Karpas-422 (cell line): Measurements from ENCODE around the gene HOMEZ. TPM values are rescaled to one million over a fixed set of nuclear protein-coding genes. Genes with fewer than 3 reads are reported as not detected.
"Not testable (repeated sequence)": the region's sequence is repeated elsewhere in the genome, so short reads cannot be mapped to it uniquely, and the experiment has no call there.

Experiments
- DNase-seq: peaks from one replicate; pipeline ENCODE4 v3.0.0-alpha.2; 2015
- H2AFZ ChIP-seq: fragments of 200-600 bp; sonication (generic); 2 replicates; pipeline ENCODE4 v1.6.1; 2014; ENCODE audit warnings: antibody characterized with exemption, low read length, mixed read lengths
- H3K27ac ChIP-seq: fragments of 200-600 bp; sonication (generic); 2 replicates; pipeline ENCODE4 v1.5.1; 2014; ENCODE audit warnings: mild to moderate bottlenecking, low read length, moderate library complexity
- H3K27me3 ChIP-seq: fragments of 200-600 bp; sonication (generic); 2 replicates; pipeline ENCODE4 v1.6.1; 2014; ENCODE audit warnings: low read length, mixed read lengths
- H3K36me3 ChIP-seq: fragments of 200-600 bp; sonication (generic); 2 replicates; pipeline ENCODE4 v1.6.1; 2014; ENCODE audit warnings: low read length, mixed read lengths; ENCODE audit not compliant: insufficient read depth
- H3K4me1 ChIP-seq: fragments of 200-600 bp; sonication (generic); 2 replicates; pipeline ENCODE4 v1.6.1; 2014; ENCODE audit warnings: mild to moderate bottlenecking, low read length, mixed read lengths
- H3K4me2 ChIP-seq: fragments of 200-600 bp; sonication (generic); 2 replicates; pipeline ENCODE4 v1.6.1; 2014; ENCODE audit warnings: low read length, low read depth, mild to moderate bottlenecking; ENCODE audit not compliant: poor library complexity, severe bottlenecking
- H3K4me3 ChIP-seq: fragments of 200-600 bp; sonication (generic); 2 replicates; pipeline ENCODE4 v1.5.1; 2014; ENCODE audit warnings: mild to moderate bottlenecking, antibody characterized with exemption, low read length, mixed read lengths
- H3K79me2 ChIP-seq: fragments of 200-600 bp; sonication (generic); 2 replicates; pipeline ENCODE4 v1.6.1; 2014; ENCODE audit warnings: mild to moderate bottlenecking, low read length, mixed read lengths
- H3K9ac ChIP-seq: fragments of 200-600 bp; sonication (generic); 2 replicates; pipeline ENCODE4 v1.6.0; 2014; ENCODE audit warnings: low read length
- H3K9me2 ChIP-seq: fragments of 200-600 bp; sonication (generic), shearing (Covaris generic); replicated peaks from 2 replicates; pipeline ENCODE4 v1.6.0; 2014; ENCODE audit warnings: mild to moderate bottlenecking, low read length, moderate library complexity; ENCODE audit not compliant: insufficient read depth
- H3K9me3 ChIP-seq: fragments of 300-700, 200-600 bp; sonication (generic); 2 replicates; pipeline ENCODE4 v1.6.1; 2014; ENCODE audit warnings: low read length, mixed read lengths
- H4K20me1 ChIP-seq: fragments of 200-600 bp; sonication (generic); 2 replicates; pipeline ENCODE4 v1.6.1; 2014; ENCODE audit warnings: mild to moderate bottlenecking, antibody characterized with exemption, low read length, low read depth; ENCODE audit not compliant: insufficient read depth
- total RNA-seq: library from RNA; depleted of rRNA; stranded (reverse); fragments of >200 nt; shearing (Covaris generic); gene quantifications from 2 replicates; pipeline ENCODE4 v1.2.3, GENCODE V29; 2014; ENCODE audit warnings: low replicate concordance; rRNA removed

HOMEZ gene, protein sequence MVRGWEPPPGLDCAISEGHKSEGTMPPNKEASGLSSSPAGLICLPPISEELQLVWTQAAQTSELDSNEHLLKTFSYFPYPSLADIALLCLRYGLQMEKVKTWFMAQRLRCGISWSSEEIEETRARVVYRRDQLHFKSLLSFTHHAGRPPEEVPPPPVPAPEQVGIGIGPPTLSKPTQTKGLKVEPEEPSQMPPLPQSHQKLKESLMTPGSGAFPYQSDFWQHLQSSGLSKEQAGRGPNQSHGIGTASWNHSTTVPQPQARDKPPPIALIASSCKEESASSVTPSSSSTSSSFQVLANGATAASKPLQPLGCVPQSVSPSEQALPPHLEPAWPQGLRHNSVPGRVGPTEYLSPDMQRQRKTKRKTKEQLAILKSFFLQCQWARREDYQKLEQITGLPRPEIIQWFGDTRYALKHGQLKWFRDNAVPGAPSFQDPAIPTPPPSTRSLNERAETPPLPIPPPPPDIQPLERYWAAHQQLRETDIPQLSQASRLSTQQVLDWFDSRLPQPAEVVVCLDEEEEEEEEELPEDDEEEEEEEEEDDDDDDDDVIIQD
- 9.3 and 12.7 TPM in 2 replicates for total RNA-seq

DNA sequence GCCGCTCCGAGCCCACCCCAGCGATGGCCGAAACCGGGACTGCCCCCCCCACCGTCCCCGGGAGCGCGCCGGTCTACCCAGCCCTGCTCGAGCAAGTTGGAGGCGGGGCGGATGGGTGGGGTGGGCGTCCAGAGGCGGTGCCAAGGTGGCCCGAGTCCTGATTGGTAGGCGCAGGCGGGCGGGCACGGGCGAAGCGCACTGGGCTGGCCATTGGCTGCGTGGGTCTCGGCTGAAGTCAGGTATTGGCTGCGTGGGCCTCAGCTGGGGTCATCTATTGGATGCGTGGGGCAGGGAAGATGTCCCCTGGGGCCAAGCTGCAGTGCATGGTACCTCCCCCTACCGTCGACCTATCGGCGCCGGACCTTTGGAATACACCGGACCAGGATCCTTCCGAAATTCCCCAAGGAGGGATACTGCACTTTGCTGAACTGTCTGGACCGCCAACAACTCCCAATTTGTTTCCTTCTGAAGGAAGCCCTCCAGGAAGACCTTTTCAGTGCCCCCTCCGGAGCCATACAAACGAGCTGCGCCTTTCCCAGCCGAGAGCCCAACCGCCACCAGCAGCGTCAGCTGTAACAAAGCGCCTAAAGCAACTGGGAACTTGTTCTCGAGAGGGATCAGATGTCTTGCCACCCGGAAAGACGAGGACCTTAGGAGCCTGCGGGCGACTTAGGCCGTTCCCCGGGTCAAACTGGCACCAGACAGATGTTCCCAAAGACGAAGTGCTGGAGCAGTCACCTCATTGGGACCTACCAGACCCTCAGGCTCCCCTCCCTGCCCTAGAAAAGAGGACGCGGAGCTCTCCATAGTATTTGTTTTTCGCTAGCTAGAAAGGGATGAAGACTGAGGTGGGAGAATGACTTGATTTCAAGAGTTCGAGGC lies at the start of gene HOMEZ:
Gene HOMEZ (minus strand): TSS at position 113 of the 882 bp plus-strand sequence. CDS start 180 bp downstream, outside the sequence.
- H4K20me1 ChIP-seq = no peaks in the 10 kb centered on the region; the same call in 1 of the 2 replicates
- H3K4me1 ChIP-seq = peaks cover 17% of the 10 kb centered on the region
- H2AFZ ChIP-seq = peak within 1 kb of the TSS; percentile 96
- peak; percentile 100 for DNase-seq
- peaks cover 12% of the 10 kb centered on the region; the same call in 1 of the 2 replicates for H3K79me2 ChIP-seq
- no peaks in the 10 kb centered on the region for H3K9me2 ChIP-seq
- peak within 1 kb of the TSS; percentile 78 for H3K4me3 ChIP-seq
- no peak within 1 kb of the TSS for H3K27ac ChIP-seq
- no peaks in the 10 kb centered on the region for H3K36me3 ChIP-seq
- H3K9me3 ChIP-seq = no peaks in the 10 kb centered on the region
- no peaks in the 10 kb centered on the region for H3K27me3 ChIP-seq
- H3K4me2 ChIP-seq = peak within 1 kb of the TSS; percentile 96
- peak within 1 kb of the TSS; percentile 78 for H3K9ac ChIP-seq

DNA sequence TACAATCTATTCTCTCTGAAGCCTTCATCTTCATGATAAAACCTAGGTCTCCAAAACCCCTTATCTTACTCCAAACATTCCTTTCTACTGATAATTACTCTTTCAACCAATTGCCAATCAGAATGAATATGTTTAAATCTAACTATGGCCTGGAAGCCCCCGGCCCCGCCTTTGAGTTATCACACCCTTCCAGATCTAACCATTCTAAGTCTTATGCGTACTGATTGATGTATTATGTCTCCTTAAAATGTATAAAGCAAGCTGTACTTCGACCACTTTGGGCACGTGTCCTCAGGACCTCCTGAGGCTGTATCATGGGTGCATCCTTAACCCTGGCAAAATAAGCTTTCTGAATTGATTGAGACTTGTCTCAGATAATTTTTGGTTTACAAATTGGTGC lies 49.7 kb upstream of the HOMEZ start:
- Histone ChIP-seq H3K4me3 (no peak overlapping the region), H3K79me2 (no peaks in the 10 kb centered on the region), H3K4me1 (no peaks in the 10 kb centered on the region), H3K9ac (no peak overlapping the region), H2AFZ (no peak overlapping the region), H4K20me1 (no peaks in the 10 kb centered on the region), H3K27ac (no peak overlapping the region), H3K36me3 (no peaks in the 10 kb centered on the region), H3K9me3 (peaks cover 11% of the 10 kb centered on the region; the same call in 1 of the 2 replicates), H3K9me2 (no peaks in the 10 kb centered on the region), H3K27me3 (0 out of 2 replicates have a peak, but pooled peaks cover 2% of the 10 kb centered on the region), H3K4me2 (no peak overlapping the region)
- DNase-seq = no peak

DNA sequence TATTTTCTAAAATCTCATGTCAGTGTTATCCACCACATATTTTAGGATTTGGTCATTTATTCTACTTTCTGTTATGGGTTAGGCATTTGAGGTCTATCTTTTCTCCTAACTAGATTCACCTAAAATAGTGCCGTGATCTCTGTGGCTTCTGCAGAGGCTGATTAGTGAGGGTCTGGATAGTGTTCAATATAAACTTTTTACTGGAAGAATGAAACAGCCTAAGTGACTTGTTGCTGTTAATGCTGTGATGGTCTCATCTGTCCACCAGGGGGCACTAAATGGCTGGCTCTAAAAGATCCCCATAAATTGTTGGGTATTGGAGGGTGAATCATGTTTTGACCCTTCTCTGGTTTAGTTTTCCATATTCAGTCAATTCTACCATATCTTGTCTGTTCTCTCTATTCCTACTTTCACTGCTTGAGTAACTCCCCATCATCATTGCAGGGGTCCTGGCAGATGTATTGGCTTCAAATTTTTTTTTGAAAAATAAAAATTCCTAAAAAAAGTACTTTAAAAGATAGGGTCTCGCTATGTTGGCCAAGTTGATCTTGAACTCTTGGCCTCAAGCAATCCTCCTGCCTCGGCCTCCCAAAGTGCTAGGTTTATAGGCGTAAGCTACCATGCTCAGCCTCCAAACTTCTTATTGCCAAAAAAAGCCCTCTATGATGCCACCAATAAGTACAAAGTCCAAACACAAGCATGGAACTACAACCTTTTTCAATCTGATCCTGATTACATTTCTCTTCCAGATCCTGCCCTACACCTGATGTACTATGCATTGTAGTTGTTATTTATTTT lies 42.2 kb upstream of the HOMEZ start:
- no peak overlapping the region for H3K4me3 ChIP-seq

DNA sequence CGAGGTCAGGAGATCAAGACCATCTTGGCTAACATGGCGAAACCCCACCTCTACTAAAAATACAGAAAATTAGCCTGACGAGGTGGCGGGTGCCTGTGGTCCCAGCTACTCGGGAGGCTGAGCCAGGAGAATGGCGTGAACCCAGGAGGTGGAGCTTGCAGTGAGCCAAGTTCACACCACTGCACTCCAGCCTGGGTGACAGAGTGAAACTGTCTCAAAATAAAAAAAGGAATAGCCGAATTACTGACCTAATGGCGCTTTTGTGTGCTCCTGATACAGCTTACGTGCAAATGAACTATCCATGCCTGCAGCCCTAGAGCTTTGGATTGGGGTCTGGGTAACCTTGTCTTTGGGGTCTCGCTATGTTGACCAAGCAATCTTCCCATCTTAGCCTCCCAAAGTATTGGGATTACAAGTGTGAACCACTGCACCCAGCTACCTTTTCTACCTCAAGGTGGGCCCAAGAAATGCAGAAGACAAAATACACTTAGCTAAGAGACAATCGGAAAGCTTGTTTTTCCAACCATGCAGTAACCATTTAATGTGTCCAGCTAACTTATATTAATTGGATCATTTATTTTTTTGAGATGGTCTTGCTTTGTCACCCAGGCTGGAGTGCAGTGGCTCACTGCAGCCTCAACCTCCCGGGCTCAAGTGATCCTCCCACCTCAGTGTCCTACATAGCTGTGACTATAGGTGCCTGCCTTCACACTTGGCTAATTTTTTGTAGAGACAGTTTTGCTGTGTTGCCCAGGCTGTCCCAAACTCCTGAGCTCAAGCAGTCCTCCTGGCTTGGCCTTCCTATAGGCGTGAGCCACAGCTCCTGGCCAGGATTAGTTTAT lies 40.8 kb upstream of the HOMEZ start:
- Histone ChIP-seq H3K4me3 (no peak overlapping the region), H3K36me3 (peaks cover 28% of the 10 kb centered on the region), H3K9me3 (no peaks in the 10 kb centered on the region), H3K9me2 (no peaks in the 10 kb centered on the region), H3K27ac (peak overlapping the region; percentile 2; the same call in 1 of the 2 replicates), H3K27me3 (no peaks in the 10 kb centered on the region), H4K20me1 (peaks cover 6% of the 10 kb centered on the region; the same call in 1 of the 2 replicates), H3K4me1 (peaks cover 23% of the 10 kb centered on the region), H3K4me2 (no peak overlapping the region), H2AFZ (no peak overlapping the region), H3K79me2 (peaks cover 23% of the 10 kb centered on the region), H3K9ac (no peak overlapping the region)
- DNase-seq = peak; percentile 67

More for the DNA sequence above, 42.2 kb upstream of the HOMEZ start:
- H3K79me2 ChIP-seq = peaks cover 9% of the 10 kb centered on the region
- no peak overlapping the region for H3K27ac ChIP-seq
- no peaks in the 10 kb centered on the region for H3K27me3 ChIP-seq
- peak; percentile 93 for DNase-seq
- H3K36me3 ChIP-seq = peaks cover 20% of the 10 kb centered on the region
- H3K9ac ChIP-seq = no peak overlapping the region
- H3K4me2 ChIP-seq = no peak overlapping the region
- no peaks in the 10 kb centered on the region for H3K9me2 ChIP-seq
- no peak overlapping the region for H2AFZ ChIP-seq
- no peaks in the 10 kb centered on the region for H3K9me3 ChIP-seq
- peaks cover 16% of the 10 kb centered on the region for H3K4me1 ChIP-seq
- no peaks in the 10 kb centered on the region for H4K20me1 ChIP-seq

DNA sequence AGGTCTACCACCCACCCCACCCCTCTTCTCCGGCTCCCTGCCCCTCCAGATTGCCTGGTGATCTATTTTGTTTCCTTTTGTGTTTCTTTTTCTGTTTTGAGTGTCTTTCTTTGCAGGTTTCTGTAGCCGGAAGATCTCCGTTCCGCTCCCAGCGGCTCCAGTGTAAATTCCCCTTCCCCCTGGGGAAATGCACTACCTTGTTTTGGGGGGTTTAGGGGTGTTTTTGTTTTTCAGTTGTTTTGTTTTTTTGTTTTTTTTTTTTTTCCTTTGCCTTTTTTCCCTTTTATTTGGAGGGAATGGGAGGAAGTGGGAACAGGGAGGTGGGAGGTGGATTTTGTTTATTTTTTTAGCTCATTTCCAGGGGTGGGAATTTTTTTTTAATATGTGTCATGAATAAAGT lies 39.8 kb upstream of the HOMEZ start:
- H4K20me1 ChIP-seq, DNase-seq, H3K27ac ChIP-seq, H3K9me3 ChIP-seq, H3K4me3 ChIP-seq, H2AFZ ChIP-seq, H3K27me3 ChIP-seq, H3K9ac ChIP-seq, H3K9me2 ChIP-seq, H3K4me2 ChIP-seq: not testable (repeated sequence)
- H3K36me3 ChIP-seq = peaks cover 28% of the 10 kb centered on the region
- peaks cover 26% of the 10 kb centered on the region for H3K79me2 ChIP-seq
- H3K4me1 ChIP-seq = peaks cover 23% of the 10 kb centered on the region

DNA sequence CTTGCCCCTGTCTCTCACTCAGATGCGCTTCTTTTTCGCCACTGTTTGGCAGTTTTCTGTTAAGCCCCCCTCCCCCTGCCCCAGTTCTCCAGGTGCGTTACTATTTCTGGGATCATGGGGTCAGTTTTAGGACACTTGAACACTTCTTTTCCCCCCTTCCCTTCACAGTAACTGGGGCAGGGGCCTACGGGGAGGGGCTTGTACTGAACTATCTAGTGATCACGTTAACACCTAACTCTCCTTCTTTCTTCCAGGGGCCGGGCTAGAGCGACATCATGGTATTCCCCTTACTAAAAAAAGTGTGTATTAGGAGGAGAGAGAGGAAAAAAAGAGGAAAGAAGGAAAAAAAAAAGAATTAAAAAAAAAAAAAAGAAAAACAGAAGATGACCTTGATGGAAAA lies 39.1 kb upstream of the HOMEZ start:
- no peak for DNase-seq
- H3K4me2 ChIP-seq = no peak overlapping the region
- H4K20me1 ChIP-seq = peaks cover 6% of the 10 kb centered on the region; the same call in 1 of the 2 replicates
- peaks cover 30% of the 10 kb centered on the region for H3K79me2 ChIP-seq
- H3K27ac ChIP-seq = no peak overlapping the region
- no peaks in the 10 kb centered on the region for H3K9me3 ChIP-seq
- peaks cover 31% of the 10 kb centered on the region for H3K4me1 ChIP-seq
- no peak overlapping the region for H2AFZ ChIP-seq
- H3K4me3 ChIP-seq = no peak overlapping the region
- peaks cover 28% of the 10 kb centered on the region for H3K36me3 ChIP-seq
- no peaks in the 10 kb centered on the region for H3K27me3 ChIP-seq
- H3K9ac ChIP-seq = no peak overlapping the region
- no peaks in the 10 kb centered on the region for H3K9me2 ChIP-seq

DNA sequence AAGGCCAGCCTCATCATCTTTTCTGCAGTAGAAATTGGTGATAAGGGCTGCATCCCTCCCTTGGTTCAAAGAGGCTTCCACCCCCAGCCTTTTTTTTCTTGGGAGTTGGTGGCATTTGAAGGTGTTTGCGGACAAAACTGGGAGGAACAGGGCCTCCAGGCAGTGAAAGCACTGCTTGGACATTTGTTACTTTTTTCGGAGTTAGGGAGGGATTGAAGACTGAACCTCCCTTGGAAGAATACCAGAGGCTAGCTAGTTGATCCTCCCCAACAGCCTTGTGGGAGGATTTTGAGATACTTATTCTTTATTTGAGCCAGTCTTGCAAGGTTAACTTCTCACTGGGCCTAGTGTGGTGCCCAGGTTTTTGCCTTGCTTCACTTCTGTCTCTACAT lies 38.5 kb upstream of the HOMEZ start:
- no peak for DNase-seq
- peaks cover 30% of the 10 kb centered on the region for H3K79me2 ChIP-seq
- H3K4me1 ChIP-seq = peaks cover 34% of the 10 kb centered on the region
- no peak overlapping the region for H3K4me3 ChIP-seq
- no peak overlapping the region for H3K9ac ChIP-seq
- no peak overlapping the region for H3K4me2 ChIP-seq
- H3K27me3 ChIP-seq = no peaks in the 10 kb centered on the region
- no peak overlapping the region for H2AFZ ChIP-seq
- H4K20me1 ChIP-seq = peaks cover 6% of the 10 kb centered on the region; the same call in 1 of the 2 replicates
- H3K9me2 ChIP-seq = no peaks in the 10 kb centered on the region
- H3K36me3 ChIP-seq = peaks cover 28% of the 10 kb centered on the region
- H3K9me3 ChIP-seq = no peaks in the 10 kb centered on the region
- no peak overlapping the region for H3K27ac ChIP-seq
